AG10803 (cell line): Measurements from ENCODE around the gene TRIOBP.
A peak's percentile ranks its signal among the peaks of the same experiment; 100 is the strongest.

Experiments used
- DNase-seq: peaks from one replicate; pipeline ENCODE4 v3.0.0; 2010; ENCODE audit warnings: low read depth
- H3K4me3 ChIP-seq: 2 replicates; pipeline ENCODE4 v1.5.1; 2011; ENCODE audit warnings: mild to moderate bottlenecking, low read length, control low read depth
- CTCF ChIP-seq: conservative IDR thresholded peaks from 2 replicates; pipeline ENCODE4 v1.5.1; 2011; ENCODE audit warnings: mild to moderate bottlenecking, low read length, control low read depth, inconsistent platforms

TRIOBP gene

GRCh38 chr22:37823134-37823985, 126.5 kb downstream of the TRIOBP start, which contains the start of gene GALR3:
TSS of gene GALR3 (plus strand) at chr22:37823382. CDS start at chr22:37823407, 25 bp downstream.
- H3K4me3 ChIP-seq, result no peak within 1 kb of the TSS
- no peak for DNase-seq
- no peak for TF ChIP-seq CTCF

- no peak for DNase-seq
- peak overlapping the region; percentile 34; the same call in 1 of the 2 replicates for H3K4me3 ChIP-seq
- no peak for TF ChIP-seq CTCF
Observed at GRCh38 chr22:37824674-37825641, 128.1 kb downstream of the TRIOBP start.
